HFF-Myc (cell line): ENCODE results near the gene EDN2.

Source experiments
- DNase-seq: peaks from one replicate; pipeline ENCODE4 v3.0.0-alpha.2; 2011; ENCODE audit warnings: low read depth; ENCODE audit errors: extremely low read depth
- H3K4me3 ChIP-seq: replicated peaks from 2 replicates; pipeline ENCODE4 v1.5.1; 2011; ENCODE audit warnings: low read depth, mild to moderate bottlenecking, control low read depth, low read length
- TF ChIP-seq, protein P1 (sequence below): IDR thresholded peaks from 2 replicates; pipeline ENCODE4 v1.5.1; 2012; ENCODE audit warnings: mild to moderate bottlenecking, low read depth, low read length, control low read depth; ENCODE audit errors: missing control alignments

EDN2 gene

GRCh38 chr1:41523071-41523470, 38.6 kb upstream of the EDN2 start:
- TF ChIP-seq, protein P1, sequence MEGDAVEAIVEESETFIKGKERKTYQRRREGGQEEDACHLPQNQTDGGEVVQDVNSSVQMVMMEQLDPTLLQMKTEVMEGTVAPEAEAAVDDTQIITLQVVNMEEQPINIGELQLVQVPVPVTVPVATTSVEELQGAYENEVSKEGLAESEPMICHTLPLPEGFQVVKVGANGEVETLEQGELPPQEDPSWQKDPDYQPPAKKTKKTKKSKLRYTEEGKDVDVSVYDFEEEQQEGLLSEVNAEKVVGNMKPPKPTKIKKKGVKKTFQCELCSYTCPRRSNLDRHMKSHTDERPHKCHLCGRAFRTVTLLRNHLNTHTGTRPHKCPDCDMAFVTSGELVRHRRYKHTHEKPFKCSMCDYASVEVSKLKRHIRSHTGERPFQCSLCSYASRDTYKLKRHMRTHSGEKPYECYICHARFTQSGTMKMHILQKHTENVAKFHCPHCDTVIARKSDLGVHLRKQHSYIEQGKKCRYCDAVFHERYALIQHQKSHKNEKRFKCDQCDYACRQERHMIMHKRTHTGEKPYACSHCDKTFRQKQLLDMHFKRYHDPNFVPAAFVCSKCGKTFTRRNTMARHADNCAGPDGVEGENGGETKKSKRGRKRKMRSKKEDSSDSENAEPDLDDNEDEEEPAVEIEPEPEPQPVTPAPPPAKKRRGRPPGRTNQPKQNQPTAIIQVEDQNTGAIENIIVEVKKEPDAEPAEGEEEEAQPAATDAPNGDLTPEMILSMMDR: no peak
- H3K4me3 ChIP-seq: no peak overlapping the region
- no peak for DNase-seq

DNA sequence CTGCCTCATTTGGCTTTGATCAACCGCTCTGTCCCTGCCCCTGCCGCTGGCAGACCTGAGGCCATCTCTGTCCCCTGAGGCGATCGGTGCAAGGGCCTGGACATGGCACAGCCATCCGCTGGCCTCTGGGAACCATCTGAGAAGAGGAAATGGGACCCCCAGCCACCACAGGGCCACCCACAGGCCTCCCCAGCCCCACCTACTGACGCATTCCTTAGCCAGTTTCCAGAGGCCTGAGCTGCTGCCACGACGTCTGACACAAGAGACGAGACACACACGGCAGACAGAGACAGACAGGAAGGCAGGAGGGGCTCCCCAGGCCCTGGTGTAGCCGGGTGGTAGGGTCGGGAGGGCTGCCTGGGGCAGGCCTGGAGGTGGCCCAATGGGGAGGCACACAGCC, 37.3 kb upstream of the EDN2 start:
- no peak for DNase-seq
- no peak overlapping the region for H3K4me3 ChIP-seq
- TF ChIP-seq, protein P1: no peak

DNA sequence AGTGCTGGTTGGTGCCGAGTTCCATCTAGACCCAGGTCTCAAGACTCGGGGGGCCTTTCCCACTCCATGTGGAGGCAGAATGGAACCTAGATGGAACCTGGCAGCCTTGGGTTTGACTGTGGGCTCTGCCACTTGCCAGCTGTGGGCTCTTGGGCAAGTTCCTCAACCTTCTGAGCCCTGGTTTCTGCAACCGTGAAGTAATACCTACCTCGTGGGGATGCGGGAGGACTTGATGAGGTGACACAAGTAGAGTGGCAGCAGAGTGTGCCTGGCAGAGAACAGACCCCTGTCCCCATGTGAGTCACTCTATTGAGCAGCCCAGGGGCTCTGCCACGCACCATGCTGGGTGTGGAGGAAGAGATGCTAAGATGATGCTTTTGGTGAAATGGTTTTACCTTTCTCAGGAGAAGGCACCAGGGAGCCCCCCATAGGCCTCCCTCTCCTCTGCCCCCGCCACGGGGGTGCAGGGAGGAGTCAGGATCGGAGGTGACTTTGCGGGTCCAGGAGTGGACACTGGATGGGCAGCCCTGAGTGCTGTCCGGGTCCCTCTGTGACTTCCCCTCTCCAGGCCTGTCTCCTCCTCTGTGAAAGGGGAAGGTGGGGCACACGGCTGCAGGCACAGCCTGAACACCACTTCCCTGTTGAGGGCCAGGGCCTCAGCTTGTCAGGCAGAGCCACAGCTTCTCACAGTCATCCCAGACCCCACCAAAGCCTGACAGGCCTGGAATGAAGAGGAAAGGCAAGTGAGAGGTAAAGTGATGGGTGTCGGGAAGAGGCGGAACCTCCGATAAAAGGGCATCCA, 36.7 kb upstream of the EDN2 start:
- no peak for DNase-seq
- TF ChIP-seq, protein P1: no peak

GRCh38 chr1:41519667-41520066, 35.2 kb upstream of the EDN2 start:
- H3K4me3 ChIP-seq: no peak overlapping the region
- DNase-seq: no peak
- TF ChIP-seq, protein P1: no peak

More for the DNA sequence above, 36.7 kb upstream of the EDN2 start:
- no peak overlapping the region for H3K4me3 ChIP-seq

GRCh38 chr1:41518471-41518870, 34.0 kb upstream of the EDN2 start:
- TF ChIP-seq, protein P1: no peak
- no peak overlapping the region for H3K4me3 ChIP-seq
- no peak for DNase-seq

DNA sequence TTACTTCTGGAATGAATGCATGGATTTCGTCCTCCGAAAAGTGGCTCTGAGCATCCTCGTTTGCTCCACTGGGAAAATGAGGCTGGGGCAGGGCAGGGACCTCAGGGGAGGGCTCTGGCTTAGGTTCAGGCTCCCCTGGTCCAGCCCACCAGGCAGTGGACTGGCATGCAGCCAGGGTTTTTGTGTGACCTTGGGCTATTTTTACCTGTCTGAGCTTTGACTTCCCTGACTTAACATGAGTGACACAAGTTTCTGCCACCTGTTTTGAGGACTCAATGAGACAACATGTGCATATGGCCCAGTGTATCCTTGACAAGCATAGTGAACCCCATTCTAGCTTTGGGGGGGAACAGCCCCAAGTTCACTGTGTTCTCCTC, 32.6 kb upstream of the EDN2 start:
- TF ChIP-seq, protein P1: no peak
- no peak overlapping the region for H3K4me3 ChIP-seq
- DNase-seq: no peak
